Activated T-cell treated with anti-CD3 and anti-CD28 coated beads, Interleukin-2, amount 50 U/mL, for 1 hour (primary cell): Measurements from ENCODE around the gene PMEPA1.
"Not testable (repeated sequence)": the region's sequence is repeated elsewhere in the genome, so short reads cannot be mapped to it uniquely, and the experiment has no call there.

ENCODE experiments used
- DNase-seq: peaks from one replicate; pipeline ENCODE4 v3.0.0-alpha.2; 2020

The PMEPA1 gene

DNA sequence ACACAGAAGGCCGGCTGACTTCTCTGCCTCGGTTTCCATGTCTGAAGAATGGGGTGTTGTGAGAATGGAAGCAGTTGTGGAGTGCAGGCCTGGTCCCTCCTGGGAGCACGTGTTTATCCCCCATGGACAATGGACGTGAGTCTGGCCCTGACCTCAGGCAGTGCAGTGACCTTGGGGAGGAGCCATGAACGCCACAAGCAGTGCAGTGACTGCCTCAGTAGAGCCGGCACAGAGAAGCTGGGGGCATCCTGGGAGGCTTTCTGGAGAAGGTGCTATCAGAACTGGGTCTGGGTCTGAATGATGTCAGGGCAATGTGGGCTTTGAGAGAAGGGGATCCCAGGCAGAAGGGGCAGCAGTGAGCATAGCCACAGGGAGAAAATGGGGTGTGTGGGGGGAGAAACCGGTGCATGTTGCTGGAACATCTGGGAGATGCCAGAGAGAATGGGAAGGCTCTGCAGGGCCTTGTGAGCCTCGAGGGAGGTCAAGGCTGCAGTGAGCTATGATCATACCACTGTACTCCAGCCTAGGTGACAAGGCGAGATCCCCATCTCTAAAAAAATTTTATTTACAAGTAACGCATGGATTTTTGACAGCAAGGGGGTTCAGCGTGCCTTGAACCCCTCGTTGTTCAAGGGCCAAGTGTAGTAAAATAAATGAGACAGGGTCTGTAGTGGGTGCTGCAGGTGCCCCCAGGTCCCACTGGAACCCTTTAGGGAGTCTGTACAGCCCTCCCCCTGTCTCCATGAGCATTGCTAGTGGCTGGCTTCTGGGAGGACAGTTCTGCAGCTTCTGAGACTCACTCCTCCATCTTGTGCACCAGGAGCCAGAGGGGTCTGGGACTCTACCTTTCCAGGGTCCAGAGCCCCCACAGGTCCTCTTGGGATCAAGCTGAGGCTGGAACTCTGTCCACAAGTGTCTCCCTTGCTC lies 62.5 kb downstream of the PMEPA1 start:
- no peak for DNase-seq

GRCh38 chr20:57638895-57639236 lies 70.9 kb downstream of the PMEPA1 start:
- no peak for DNase-seq

DNA sequence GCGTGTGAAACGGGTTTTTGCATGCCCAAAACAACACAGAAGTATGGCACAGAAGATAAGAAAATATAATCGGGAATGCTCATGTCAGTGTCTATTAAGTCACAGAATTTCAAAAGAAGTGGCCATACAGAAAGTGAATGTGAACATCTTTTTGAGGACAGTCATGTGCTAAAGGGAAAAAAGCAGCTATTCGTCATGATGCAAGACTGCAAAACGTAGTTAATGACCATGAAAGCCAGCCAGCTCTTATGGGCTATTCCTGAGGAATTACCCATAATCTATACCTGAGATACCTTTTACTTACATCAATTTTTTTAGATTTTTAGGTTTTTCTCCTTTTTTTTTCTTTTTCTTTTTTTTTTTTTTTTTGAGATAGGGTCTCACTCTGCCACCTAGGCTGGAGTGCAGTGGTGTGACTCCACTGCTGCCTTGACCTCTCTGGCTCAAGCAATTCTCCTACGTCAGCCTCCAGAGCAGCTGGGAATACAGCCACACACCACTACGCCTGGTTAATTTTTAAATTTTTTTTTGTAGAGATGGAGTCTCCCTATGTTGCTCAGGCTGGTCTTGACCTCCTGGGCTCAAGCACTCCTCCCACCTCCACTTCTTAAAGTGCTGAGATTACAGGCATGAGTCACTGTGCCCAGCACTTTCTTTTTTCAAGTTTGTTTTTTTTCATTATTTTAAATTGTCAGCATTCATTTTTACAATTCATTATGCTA lies 71.5 kb downstream of the PMEPA1 start:
- no peak for DNase-seq

DNA sequence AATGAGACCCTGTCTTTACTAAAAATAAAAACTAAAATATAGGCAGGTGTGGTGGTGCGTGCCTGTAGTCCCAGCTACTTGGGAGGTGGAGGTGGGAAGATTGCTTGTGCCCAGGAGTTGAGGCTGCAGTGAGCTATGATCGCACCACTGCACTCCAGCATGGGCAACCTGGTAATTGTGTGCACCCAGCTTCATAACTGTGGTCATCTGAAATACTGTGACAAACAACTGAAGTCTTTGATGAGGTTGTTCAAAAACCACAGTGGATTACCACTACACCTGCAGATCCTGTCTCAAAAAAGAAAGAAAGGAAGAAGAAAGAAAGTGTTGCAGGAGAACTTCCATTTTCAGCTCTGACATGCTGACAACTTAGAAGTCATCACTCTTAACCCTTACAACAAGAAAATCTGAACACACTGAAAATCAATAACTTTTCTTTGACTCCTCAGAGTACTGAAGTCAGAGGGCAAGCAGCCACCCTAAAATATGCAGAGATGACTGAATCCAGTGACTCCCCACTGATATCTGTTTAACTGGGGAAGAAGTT lies 75.8 kb downstream of the PMEPA1 start:
- DNase-seq = no peak

GRCh38 chr20:57632286-57632685 lies 77.5 kb downstream of the PMEPA1 start:
- no peak for DNase-seq

DNA sequence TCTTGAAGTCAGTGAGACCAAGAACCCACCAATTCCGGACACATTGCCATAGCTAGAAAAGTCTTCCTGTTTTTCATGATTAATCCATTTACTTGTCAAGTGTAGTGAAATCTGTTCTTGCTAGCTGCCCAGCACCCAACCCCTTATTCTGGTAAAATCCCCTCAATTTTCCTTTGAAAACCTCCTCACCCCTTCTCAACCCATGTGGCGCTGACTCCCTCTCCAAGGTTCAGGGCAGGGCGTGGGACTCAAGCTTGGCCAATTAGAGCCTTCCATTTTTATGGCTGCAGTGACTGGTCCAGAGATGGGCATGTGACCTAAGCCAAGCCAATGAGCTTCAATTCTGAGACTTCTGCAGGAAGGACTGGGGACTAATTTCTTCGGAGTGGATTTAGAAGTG lies 79.8 kb downstream of the PMEPA1 start:
- no peak for DNase-seq

DNA sequence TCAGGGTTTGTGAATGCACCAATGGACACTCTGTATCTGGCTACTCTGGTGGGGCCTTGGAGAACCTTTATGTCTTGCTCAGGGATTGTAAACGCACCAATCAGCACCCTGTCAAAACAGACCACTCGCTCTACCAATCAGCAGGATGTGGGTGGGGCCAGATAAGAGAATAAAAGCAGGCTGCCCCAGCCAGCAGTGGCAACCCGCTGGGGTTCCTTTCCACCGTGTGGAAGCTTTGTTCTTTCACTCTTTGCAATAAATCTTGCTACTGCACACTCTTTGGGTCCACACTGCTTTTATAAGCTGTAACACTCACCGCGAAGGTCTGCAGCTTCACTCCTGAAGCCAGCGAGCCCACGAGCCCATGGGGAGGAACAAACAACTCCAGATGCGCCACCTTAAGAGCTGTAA lies 80.3 kb downstream of the PMEPA1 start:
- DNase-seq = not testable (repeated sequence)

DNA sequence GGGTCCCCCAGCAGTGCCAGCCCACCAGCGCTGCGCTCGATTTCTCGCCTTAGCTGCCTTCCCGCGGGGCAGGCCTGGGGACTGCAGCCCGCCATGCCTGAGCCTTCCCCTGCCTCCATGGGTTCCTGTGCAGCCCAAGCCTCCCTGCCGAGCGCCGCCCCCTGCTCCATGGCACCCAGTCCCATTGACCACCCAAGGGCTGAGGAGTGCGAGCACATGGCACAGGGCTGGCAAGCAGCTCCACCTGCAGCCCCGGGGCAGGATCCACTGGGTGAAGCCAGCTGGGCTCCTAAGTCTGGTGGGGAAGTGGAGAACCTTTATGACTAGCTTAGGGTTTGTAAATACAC lies 80.9 kb downstream of the PMEPA1 start:
- not testable (repeated sequence) for DNase-seq

GRCh38 chr20:57628047-57628961 lies 81.5 kb downstream of the PMEPA1 start:
- DNase-seq = peak; percentile 51

DNA sequence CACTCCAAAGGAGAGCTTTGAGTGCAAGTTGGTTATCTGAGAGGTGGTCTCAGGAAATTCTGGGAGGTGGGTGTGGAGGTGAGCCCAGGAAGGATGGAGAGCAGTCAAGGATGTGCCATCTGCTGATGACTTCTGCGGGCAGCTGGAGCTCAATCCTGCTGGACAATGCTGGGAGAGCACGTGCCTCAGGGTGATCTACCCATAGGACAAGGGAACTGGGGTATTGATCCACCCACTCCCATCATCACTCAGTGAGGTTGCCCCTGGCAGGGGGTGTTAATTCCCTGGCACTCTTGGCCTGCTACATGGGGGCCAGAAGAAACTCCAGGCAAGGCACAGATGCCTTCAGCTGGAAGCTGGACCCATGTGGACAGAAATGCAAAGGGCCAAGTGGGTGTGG lies 82.5 kb downstream of the PMEPA1 start:
- no peak for DNase-seq

DNA sequence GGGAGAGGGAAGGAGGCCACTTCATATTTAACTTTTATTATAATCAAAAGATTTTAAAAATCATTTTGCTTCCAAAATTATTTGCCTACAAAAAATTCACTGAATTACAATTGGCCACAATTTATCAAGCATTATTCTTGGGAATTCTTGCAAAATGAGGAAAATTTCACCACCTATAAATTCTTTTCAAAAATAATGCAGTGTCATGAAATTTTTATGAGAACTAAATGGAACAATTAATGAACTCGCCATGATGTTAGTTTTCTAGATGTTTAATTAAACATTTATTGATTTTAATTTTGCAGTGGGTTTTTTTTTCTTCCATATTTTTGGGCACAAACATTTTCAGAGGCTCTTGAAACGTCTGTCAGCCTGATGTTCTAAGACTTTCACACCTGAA lies 83.8 kb downstream of the PMEPA1 start:
- DNase-seq = no peak

- DNase-seq = no peak
Observed at GRCh38 chr20:57625181-57625958, 84.4 kb downstream of the PMEPA1 start.

DNA sequence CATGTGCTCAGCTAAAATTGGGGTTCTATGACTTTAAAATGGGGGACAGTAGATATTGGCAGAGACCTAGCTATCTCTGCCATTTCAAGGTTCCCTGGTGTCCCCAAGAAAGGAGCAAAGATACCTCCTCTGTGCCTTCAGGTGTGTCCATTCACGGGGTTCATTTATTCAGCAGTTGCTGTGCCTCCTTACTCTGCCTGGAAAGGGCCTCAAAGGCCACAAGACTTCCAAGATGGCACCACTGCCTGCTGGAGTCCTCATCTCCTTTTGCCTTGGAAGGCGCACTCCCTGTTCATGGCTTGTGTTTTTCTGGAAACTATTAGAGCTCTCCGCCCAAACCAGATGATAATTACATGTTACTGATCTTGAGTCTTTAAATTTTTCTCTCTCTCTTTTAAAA lies 85.7 kb downstream of the PMEPA1 start:
- no peak for DNase-seq

DNA sequence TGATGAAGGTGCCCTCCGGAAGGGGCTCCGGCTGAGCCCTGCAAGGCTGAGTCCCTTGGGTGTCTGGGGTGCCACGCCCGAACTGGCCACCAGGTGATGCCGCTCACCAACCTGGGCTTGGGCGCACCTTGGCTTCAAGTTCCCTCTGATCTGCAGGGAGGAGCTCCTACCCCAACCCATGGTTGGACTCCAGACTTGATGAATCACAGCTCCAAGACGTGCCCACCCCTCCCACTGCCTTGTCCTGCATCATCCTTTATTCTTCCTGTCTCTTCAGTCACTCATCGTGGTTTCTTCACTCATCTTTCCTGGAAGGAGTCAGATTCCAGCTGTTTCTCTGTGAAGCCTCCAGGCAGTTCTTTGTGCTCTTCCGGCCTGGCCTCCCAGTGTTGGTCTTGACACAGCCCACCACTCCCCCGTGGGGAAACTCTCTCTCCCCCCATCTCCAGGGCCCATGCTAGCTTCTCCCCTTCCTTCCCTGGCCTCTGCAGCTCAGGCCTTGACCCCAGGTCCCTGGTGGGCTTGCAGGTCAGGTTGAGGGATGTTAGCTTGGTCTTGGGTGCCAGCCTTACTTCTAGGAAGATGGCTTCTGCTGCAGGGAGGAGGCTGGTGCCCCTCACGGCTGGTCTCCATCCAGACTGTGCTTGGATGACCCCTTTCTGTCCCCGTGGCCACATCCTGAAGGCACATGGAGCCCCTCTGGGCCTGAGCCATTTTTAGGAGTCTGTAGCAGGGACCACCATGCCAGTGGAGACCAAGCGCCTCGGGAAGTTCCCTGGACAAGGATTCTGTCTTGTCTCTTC lies 87.0 kb downstream of the PMEPA1 start:
- peak; percentile 81 for DNase-seq

DNA sequence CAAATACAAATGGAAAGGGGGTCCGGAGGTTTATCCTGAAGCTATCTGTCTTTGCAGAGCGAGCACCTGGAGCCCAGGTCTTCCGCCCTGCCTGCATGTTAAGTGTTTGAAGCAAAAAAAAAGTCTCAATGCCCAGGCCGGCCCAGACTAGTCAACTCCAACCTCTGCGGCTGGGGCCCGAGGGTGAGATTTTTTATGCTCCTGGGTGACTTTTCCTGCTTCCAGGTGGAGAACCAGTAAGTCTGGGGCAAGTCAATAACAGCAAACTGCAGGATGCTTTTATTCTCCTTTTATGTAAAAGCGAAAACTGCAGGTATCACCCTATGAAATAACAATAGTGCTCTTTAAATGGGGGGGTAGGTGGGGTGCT lies 87.6 kb downstream of the PMEPA1 start:
- no peak for DNase-seq

DNA sequence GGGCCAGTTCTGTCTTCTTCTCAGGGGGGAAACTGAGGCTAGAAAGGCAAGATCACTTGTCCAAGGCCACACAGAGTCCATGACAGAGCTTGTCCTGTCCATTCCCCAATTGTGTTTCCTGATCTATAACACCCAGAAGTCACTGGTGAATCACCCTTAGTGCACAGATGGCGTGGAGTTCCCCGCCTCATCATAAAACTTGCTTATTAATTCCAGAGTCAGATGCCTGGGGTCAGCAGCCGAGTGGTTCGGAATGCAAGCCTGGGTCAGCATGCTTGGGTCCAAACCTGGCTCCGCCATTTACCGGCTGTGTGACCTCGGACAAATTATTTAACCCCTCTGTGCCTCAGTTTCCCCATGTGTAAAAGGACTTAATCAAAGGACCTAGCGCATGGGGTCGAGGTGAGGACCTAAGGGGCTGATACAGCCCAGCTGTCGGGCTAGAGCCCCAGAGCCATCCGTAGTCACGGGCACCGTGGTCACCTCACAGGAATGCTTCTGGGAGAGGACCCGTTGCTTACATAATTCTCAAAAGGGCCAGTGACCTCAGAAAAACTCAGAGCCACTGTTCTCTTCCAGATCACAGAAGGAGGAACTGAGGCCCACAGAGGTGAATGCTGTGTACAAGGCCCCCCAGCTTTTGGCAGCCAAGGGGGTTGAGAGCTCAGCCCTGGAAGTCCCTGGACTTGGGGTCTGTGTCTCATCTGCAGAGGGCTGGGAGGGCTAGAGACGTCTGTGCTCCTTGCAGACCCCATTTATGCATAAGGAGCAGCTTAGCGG lies 88.2 kb downstream of the PMEPA1 start:
- DNase-seq = no peak

DNA sequence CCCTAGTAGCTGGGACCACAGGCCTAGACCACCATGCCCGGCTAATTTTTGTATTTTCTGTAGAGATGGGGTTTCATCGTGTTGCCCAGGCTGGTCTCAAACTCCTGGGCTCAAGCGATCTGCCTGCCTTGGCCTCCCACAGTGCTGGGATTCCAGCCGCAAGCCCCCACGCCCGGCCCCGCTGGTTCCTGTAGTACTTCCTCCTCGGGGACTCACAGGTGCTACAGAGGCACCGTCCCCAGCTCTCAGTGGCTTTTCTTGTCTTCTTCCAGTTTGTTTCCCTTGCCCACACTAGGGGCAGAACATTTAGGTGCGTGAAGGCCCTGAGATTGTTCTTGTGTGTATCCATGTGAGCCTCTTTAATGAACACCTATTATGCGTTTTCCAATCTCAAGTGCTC lies 88.8 kb downstream of the PMEPA1 start:
- DNase-seq = no peak

DNA sequence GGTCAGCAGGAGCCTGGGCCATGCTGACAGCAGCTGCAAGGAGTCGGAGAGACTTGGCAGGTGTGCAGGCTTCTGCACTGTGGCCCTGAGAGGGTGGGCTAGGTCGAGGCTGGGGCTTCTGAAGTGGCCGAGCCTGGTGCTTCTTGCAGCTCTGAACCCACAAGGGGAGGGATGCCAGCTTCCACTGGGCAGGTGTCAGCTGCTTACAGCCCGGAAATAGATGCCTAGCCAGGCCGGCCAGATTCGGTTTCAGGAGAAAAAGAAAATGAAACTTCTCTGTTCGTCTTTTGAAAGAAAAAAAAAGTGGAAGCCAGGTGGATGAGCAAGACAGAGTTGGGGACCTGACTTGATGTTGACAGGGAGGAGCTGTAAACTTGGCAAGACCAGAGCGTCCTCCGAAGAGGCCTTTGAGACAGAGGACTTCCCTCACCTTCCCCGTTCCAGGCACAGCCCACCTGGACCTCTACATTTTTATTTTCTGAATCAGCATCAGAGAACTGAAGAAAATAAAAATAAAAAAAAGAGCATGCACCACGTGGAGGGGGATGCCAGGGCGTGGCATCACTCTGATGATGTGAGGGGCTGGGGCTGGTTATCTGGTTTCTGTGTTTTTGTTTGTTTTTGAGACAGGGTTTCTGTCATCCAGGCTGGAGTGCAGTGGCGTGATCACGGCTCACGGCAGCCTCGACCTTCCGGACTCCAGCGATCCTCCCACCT lies 89.4 kb downstream of the PMEPA1 start, which contains the start of gene ZBP1:
Gene ZBP1 (minus strand): TSS at position 153 of the 717 bp plus-strand sequence. CDS start 131 bp downstream, at position 22.
- peak; percentile 49 for DNase-seq

DNA sequence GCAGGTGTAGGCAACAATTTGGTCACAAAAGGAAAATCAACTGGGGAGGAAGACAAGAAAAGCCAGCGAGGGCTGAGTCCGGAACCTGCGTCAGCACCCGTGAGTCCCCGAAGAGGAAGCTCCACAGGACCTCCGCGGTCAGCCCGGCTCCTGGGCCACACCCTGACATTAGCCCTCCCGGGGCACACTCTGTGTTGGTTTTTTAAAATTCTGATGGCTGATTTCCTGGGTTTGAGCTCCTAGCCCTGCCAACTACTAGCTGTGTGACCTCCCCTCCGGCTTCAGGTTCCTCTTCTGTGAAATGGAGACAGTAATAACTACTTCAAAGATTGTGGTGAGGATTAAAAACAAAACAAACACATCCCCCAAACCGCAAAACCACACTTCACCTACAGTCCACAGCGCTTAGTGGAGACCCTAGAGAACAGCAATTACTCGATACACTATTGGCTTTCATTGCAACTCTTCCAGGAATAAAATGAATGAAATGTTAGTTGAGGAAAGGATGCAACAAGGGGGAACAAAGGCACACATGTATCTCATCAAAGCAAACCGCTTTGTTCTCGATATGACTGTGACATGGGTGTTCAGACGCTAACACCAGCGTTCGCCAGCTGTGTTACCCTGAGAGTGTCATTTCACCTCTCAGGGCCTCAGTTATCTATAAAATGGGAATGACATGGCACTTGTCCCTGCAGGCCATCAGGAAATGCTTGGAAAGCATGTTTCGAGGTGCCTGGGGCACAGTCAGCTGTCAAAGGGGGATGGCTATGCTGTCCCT lies 90.6 kb downstream of the PMEPA1 start:
- peak; percentile 69 for DNase-seq
